Mucosa of descending colon (tissue), 3 donors: ENCODE results near the gene FAM120C. TPM values are rescaled to one million over a fixed set of nuclear protein-coding genes. Genes with fewer than 3 reads are reported as not detected.

Experiments
- ATAC-seq: fragments of 200-7000 bp; cut with Tn5 transposase; one replicate; pipeline ENCODE4 v1.9.1; 2020; ENCODE audit warnings: mild to moderate bottlenecking, moderate library complexity
- DNase-seq, 3 donors: peaks; one replicate each; pipeline ENCODE4 v3.0.0-alpha.2; 2020
- H3K36me3 ChIP-seq: fragments of 200-600 bp; one replicate; pipeline ENCODE4 v1.8.0; 2021; ENCODE audit warnings: low read depth, mild to moderate bottlenecking
- H3K4me1 ChIP-seq: fragments of 200-600 bp; one replicate; pipeline ENCODE4 v1.8.0; 2021; ENCODE audit warnings: low read depth, mild to moderate bottlenecking
- H3K4me3 ChIP-seq: fragments of 200-600 bp; one replicate; pipeline ENCODE4 v1.8.0; 2021; ENCODE audit warnings: mild to moderate bottlenecking
- H3K9me3 ChIP-seq: fragments of 200-600 bp; one replicate; pipeline ENCODE4 v1.8.0; 2021; ENCODE audit warnings: mild to moderate bottlenecking
- intact Hi-C, 2 donors: fragments of 100-400 bp; cut with DNase I in 1 of 2; cut with micrococcal nuclease in 1 of 2; formaldehyde crosslinking; loops; one replicate each; pipeline versions ENCODE4 v1.11.0 to v1.11.1; 2022; cut with DNase I, micrococcal nuclease
- total RNA-seq, 3 donors: library from RNA; stranded (reverse); fragmentation: NEBNext Ultra II Directional in 2 of 3; extraction: Animal tissue kit (Norgen Biotek cat#: 25700) in 2 of 3; gene quantifications; one replicate each; pipeline versions ENCODE4 v1.2.1 to v1.2.4, GENCODE V29; 2021 to 2023
- TF ChIP-seq, protein P1 (sequence below): fragments of 200-600 bp; IDR thresholded peaks from one replicate; pipeline ENCODE4 v1.8.0; 2022; ENCODE audit warnings: antibody characterized with exemption, mild to moderate bottlenecking
- donor health status: DM: no; HTN: no; CAD: no; lungs with moderate emphysema.
- donor health status: DM: no; HTN: no; CAD: no.
- donor health status: DM: no; HTN: yes; CAD: no.

The FAM120C gene
- total RNA-seq, 3 donors from 2014 or later = 3.7 to 9.4 (median 5.0) TPM

DNA sequence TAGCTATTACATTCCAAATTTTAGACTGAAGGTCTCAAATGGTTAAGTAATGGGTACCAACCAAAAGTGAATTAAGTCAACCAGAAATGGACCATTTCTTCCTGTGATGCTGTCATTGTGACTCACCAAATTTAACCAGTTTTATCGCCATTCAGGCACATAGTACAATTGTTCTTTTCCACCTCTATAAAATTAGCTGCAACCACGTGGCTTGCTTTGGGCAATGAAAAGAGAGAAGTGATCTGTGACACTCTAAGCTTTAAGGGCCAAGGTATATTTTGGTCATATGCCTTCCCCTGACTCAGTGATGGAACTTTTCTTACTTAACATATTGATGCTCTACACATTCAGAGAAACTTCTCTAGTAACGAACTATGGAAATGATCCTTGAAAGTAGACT, 118.5 kb downstream of the FAM120C start:
- no peak for ATAC-seq
- Histone ChIP-seq H3K36me3 (no peaks in the 10 kb centered on the region), H3K9me3 (no peaks in the 10 kb centered on the region), H3K4me1 (no peaks in the 10 kb centered on the region), H3K4me3 (no peak overlapping the region)
- TF ChIP-seq, protein P1, sequence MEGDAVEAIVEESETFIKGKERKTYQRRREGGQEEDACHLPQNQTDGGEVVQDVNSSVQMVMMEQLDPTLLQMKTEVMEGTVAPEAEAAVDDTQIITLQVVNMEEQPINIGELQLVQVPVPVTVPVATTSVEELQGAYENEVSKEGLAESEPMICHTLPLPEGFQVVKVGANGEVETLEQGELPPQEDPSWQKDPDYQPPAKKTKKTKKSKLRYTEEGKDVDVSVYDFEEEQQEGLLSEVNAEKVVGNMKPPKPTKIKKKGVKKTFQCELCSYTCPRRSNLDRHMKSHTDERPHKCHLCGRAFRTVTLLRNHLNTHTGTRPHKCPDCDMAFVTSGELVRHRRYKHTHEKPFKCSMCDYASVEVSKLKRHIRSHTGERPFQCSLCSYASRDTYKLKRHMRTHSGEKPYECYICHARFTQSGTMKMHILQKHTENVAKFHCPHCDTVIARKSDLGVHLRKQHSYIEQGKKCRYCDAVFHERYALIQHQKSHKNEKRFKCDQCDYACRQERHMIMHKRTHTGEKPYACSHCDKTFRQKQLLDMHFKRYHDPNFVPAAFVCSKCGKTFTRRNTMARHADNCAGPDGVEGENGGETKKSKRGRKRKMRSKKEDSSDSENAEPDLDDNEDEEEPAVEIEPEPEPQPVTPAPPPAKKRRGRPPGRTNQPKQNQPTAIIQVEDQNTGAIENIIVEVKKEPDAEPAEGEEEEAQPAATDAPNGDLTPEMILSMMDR = no peak
- intact Hi-C loops = no loop called here
- no peak for DNase-seq

DNA sequence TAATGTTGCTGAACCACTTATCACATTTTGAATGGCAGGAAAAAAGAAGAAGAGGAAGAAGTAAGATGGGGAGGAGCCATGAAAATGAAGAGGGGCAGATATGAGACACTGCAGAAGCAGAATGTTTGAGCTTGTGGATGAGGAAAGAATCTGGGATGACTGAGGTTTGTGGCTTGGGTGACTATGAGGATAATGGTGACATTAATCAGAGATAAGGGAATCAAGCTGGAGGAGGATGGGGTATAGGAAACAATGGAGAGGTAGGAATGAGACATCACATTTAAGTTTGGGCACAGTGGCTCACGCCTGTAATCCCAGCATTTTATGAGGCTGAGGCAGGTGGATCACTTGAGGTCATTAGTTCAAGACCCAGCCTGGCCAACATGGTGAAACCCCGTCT, 119.7 kb downstream of the FAM120C start:
- intact Hi-C loops = no loop called here
- DNase-seq (no peak), ATAC-seq (no peak)
- TF ChIP-seq, protein P1 = no peak
- Histone ChIP-seq H3K4me1 (no peaks in the 10 kb centered on the region), H3K9me3 (no peaks in the 10 kb centered on the region), H3K4me3 (no peak overlapping the region), H3K36me3 (no peaks in the 10 kb centered on the region)

DNA sequence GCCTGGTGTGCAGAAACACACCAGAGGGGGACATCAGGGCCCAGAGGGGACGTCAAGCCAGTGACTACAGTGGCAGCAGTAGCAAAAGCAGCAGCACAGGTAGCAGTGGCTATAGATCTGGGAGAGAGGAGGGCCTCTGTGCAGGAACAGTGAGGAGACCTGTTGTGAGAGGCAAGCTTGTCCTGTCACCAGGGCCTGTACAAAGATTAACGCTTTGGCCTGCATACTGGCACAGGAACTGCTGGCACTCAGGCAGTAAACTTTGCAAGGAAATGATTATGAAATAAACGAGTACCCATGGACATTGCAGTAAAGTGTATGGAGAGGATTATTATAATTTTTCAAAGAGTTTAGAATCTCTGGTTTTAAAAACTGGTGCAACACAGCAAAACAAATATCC, 133.3 kb downstream of the FAM120C start:
- H3K4me3 ChIP-seq = no peak overlapping the region
- TF ChIP-seq, protein P1 = no peak
- H3K4me1 ChIP-seq = no peaks in the 10 kb centered on the region
- no peaks in the 10 kb centered on the region for H3K36me3 ChIP-seq
- intact Hi-C loops = no loop called here
- no peak for DNase-seq
- no peaks in the 10 kb centered on the region for H3K9me3 ChIP-seq
- ATAC-seq = no peak

DNA sequence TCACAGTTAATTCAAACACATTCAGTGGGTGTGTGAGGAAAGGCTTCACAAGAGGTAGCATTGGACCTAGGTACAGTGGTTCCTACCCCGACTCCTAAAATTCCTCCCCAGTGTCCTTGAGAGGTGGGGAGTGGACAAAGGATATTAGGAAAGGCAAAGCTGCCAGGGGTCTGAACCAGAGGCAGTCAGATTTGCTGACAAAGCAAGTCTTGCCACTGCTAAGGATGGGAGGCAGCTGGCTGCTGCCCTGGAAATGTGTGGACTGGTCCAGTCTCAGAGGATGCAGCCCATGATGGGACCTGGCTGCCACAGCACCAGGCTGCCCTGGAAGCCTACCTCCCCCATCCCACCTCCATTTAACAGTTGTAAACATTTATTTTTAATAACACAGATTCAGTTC, 134.6 kb downstream of the FAM120C start:
- ATAC-seq (no peak), DNase-seq (no peak)
- H3K4me3 ChIP-seq = no peak overlapping the region
- intact Hi-C loops = no loop called here
- TF ChIP-seq, protein P1 = no peak
- H3K9me3 ChIP-seq = no peaks in the 10 kb centered on the region
- no peaks in the 10 kb centered on the region for H3K36me3 ChIP-seq
- no peaks in the 10 kb centered on the region for H3K4me1 ChIP-seq

DNA sequence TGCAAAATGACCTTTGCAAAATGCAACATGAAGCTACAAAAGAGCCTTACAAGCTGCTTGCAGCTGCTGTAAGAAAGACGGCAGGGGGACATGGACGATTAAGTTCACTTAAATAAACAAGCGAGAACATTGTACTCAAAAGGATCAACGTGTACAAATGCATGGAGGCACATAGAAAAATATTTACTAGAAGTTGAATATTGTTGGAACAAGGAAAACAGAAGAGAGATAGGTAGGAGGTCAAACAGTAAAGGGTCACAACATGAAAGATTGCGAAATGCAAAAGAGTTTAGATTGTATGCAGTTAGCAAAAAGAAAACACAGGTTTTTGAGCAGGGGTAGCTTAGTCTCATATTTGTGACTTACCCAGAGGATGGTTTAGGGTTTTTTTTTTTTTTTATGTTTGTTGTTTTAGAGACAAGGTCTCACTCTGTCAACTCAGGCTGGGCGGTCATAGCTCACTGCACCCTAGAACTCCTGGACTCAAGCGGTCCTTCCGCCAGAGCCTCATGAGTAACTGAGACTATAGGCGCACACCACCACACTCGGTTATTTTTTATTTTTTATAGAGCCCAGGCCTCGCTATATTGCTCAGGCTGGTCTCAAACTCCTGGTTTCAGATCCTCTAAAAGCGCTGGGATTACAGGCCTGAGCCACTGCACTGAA, 137.4 kb downstream of the FAM120C start:
- TF ChIP-seq, protein P1 = no peak
- ATAC-seq (no peak), DNase-seq (no peak)
- intact Hi-C loops = no loop called here
- H3K9me3 ChIP-seq = no peaks in the 10 kb centered on the region
- H3K4me3 ChIP-seq = no peak overlapping the region
- no peaks in the 10 kb centered on the region for H3K36me3 ChIP-seq
- no peaks in the 10 kb centered on the region for H3K4me1 ChIP-seq
